HepG2 (cell line): ENCODE data around the gene ZNF292. TPM values are rescaled to one million over a fixed set of nuclear protein-coding genes. Genes with fewer than 3 reads are reported as not detected.
"Not testable (repeated sequence)": the region's sequence is repeated elsewhere in the genome, so short reads cannot be mapped to it uniquely, and the experiment has no call there.

Experiments used
- ATAC-seq: fragments of 200-7000 bp; cut with Tn5 transposase; 3 replicates; pipeline ENCODE4 v1.9.1; 2020; ENCODE audit warnings: mild to moderate bottlenecking, moderate library complexity
- BruUV-seq: library from RNA; stranded (reverse); fragments of 400-500 nt; replicated peaks from 2 replicates; lab custom pipeline; 2021; lab: Mats Ljungman, UMichigan
- CTCF ChIA-PET: fragments of 300-600 bp; formaldehyde crosslinking; extraction: SDS; loops from one replicate; lab custom pipeline; 2021; ENCODE audit warnings: low total read pairs, inconsistent platforms, low intra/inter-chr PET ratio; lab: Yijun Ruan, JAX
- POLR2A ChIA-PET: fragments of 350-600 bp; sonication (Branson Sonifier 250); formaldehyde crosslinking; loops from one replicate; lab custom pipeline; 2020; ENCODE audit warnings: antibody characterized with exemption, inconsistent platforms; lab: Yijun Ruan, JAX
- DNase-seq: peaks from one replicate; pipeline ENCODE4 v3.0.0-alpha.2; 2015; ENCODE audit warnings: low spot score
- FAIRE-seq: peaks from 3 replicates; lab custom pipeline; 2011; peaks lifted over from hg19 to GRCh38; lab: Jason Lieb, UNC
- H2AFZ ChIP-seq: one replicate; pipeline ENCODE4 v1.6.1; 2011; ENCODE audit warnings: low read length, inconsistent platforms
- H3K27ac ChIP-seq: fragments of 300-600 bp; 3 replicates; pipeline ENCODE4 v1.8.0; 2011; ENCODE audit warnings: mixed run types, mild to moderate bottlenecking, mixed read lengths, low read length, inconsistent platforms; ENCODE audit not compliant: insufficient read depth; ENCODE audit errors: extremely low read length
- H3K27me3 ChIP-seq, 2 experiments: fragments of 200-600 bp in 1 of 2; 2 replicates in 1 of 2; 3 replicates in 1 of 2; pipeline versions ENCODE4 v1.6.0 to v1.8.0; 2011; ENCODE audit warnings: low read length in 2 of 2, mild to moderate bottlenecking in 2 of 2, moderate library complexity in 2 of 2, inconsistent platforms in 1 of 2; ENCODE audit not compliant: insufficient read depth in 2 of 2, control insufficient read depth in 1 of 2
- H3K36me3 ChIP-seq, 2 experiments: fragments of 200-600 bp in 1 of 2; replicated peaks in 1 of 2; 2 replicates in 1 of 2; 3 replicates in 1 of 2; pipeline versions ENCODE4 v1.5.1 to v1.8.0; 2011; ENCODE audit warnings: low read length in 2 of 2, inconsistent platforms in 1 of 2; ENCODE audit not compliant: insufficient read depth in 2 of 2, control insufficient read depth in 1 of 2
- H3K4me1 ChIP-seq: 2 replicates; pipeline ENCODE4 v1.5.1; 2012; ENCODE audit warnings: low read length, inconsistent platforms; ENCODE audit not compliant: insufficient read depth
- H3K4me2 ChIP-seq: 2 replicates; pipeline ENCODE4 v1.6.0; 2011; ENCODE audit warnings: low read depth, low read length, inconsistent platforms
- H3K4me3 ChIP-seq, 3 experiments: fragments of 200-600 bp in 1 of 3; sonication (generic), shearing (Covaris generic) in 1 of 3; replicated peaks in 1 of 3; 2 replicates each; pipeline ENCODE4 v1.5.1; 2011 to 2016; ENCODE audit warnings: low read length in 3 of 3, inconsistent platforms in 2 of 3, low read depth in 2 of 3, mild to moderate bottlenecking in 2 of 3, control low read depth in 1 of 3, mixed read lengths in 1 of 3; ENCODE audit not compliant: insufficient read depth in 1 of 3
- H3K79me2 ChIP-seq: one replicate; pipeline ENCODE4 v1.6.1; 2011; ENCODE audit warnings: low read length, inconsistent platforms; ENCODE audit not compliant: insufficient read depth
- H3K9ac ChIP-seq: 2 replicates; pipeline ENCODE4 v1.6.0; 2011; ENCODE audit warnings: mild to moderate bottlenecking, low read depth, low read length, inconsistent platforms; ENCODE audit not compliant: insufficient read depth
- H3K9me3 ChIP-seq: 2 replicates; pipeline ENCODE4 v1.5.1; 2012; ENCODE audit warnings: mild to moderate bottlenecking, low read length
- H4K20me1 ChIP-seq: 2 replicates; pipeline ENCODE4 v1.6.0; 2011; ENCODE audit warnings: inconsistent platforms, mild to moderate bottlenecking, low read length, moderate library complexity; ENCODE audit not compliant: insufficient read depth
- FOSL2 ChIP-seq: sonication (generic); formaldehyde crosslinking; IDR thresholded peaks from 2 replicates; pipeline ENCODE4 v1.4.0; 2020; ENCODE audit warnings: missing genetic modification reagents
- WGBS: methylation state at CpG from one replicate; pipeline ENCODE4 v1.1.6; 2017; ENCODE audit warnings: low lambda C conversion rate; 5-methylcytosine and 5-hydroxymethylcytosine counted together
- in situ Hi-C: cut with HindIII; loops from 2 replicates; pipeline ENCODE4 v1.10.0; 2017; ENCODE audit warnings: low pct_unique_long_range_greater_than_20kb; ENCODE audit not compliant: extremely low pct_ligation_motif_present
- intact Hi-C: fragments of 100-400 bp; cut with micrococcal nuclease; formaldehyde crosslinking; loops from one replicate; pipeline ENCODE4 v1.10.0; 2022; ENCODE audit not compliant: unreplicated experiment
- polyA plus RNA-seq, 8 experiments: library from polyadenylated mRNA; depleted of rRNA in 3 of 8; stranded (reverse) in 7 of 8; unstranded in 1 of 8; fragments of >200 nt; fragmentation: Illumina TruSeq in 4 of 8; extraction: Trizol in 4 of 8; gene quantifications; 2 replicates each; pipeline versions ENCODE4 v1.2.1 to v1.2.3, GENCODE V29; 2011 to 2016; ENCODE audit warnings: low read depth in 4 of 8, missing spikeins in 1 of 8, mixed read lengths in 1 of 8; ENCODE audit not compliant: insufficient read depth in 1 of 8
- total RNA-seq, 5 experiments: library from RNA; depleted of rRNA; stranded (reverse); fragments of >200 nt; fragmentation: Illumina TruSeq; extraction: Trizol; gene quantifications; 2 replicates each; pipeline ENCODE4 v1.2.3, GENCODE V29; 2016; ENCODE audit warnings: low read depth in 1 of 5
- TF ChIP-seq, protein P1 (sequence below): sonication (generic); formaldehyde crosslinking; IDR thresholded peaks from 2 replicates; pipeline ENCODE4 v1.5.0; 2020; ENCODE audit warnings: missing genetic modification reagents

The ZNF292 gene
- total and polyA plus RNA-seq, 2 of the 13 experiments (the other 11 are each of a cell fraction or from before 2014, with no cell fraction given), result 9.9 to 12.8 TPM

DNA sequence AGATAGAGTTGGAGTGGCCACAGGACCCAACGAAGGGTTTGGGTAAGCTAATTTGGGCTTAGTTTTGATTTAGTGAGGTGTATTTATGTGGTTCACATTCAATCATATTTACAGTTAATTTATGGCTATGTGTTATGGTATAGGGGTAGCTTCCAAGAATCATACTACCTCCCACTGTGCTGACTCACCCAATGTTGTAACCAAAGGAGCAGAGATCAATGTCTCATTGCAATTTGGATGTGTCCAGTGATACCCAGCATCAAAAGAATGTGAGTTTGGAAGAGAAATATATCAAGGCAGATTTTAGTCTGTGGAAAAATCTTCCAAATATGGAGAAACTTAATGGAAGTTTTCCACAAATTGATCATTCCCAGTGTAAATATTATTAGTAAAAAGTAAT, 141.8 kb downstream of the ZNF292 start:
- ChIA-PET CTCF (no interaction called here), POLR2A (no interaction called here)
- H3K27me3 ChIP-seq, result no peaks in the 10 kb centered on the region; a peak in 1 of 5 replicates
- H3K27ac ChIP-seq, result no peak overlapping the region
- H4K20me1 ChIP-seq, result no peaks in the 10 kb centered on the region
- H3K36me3 ChIP-seq, result no peaks in the 10 kb centered on the region
- H3K9ac ChIP-seq, result no peak overlapping the region
- H3K4me1 ChIP-seq, result no peaks in the 10 kb centered on the region
- BruUV-seq, result no TSS peak
- DNase-seq, result no peak
- H3K4me3 ChIP-seq, result no peak overlapping the region
- TF ChIP-seq FOSL2 (CRISPR knock-in tag), result peak; percentile 54; the same call in 1 of the 2 replicates
- TF ChIP-seq, protein P1, sequence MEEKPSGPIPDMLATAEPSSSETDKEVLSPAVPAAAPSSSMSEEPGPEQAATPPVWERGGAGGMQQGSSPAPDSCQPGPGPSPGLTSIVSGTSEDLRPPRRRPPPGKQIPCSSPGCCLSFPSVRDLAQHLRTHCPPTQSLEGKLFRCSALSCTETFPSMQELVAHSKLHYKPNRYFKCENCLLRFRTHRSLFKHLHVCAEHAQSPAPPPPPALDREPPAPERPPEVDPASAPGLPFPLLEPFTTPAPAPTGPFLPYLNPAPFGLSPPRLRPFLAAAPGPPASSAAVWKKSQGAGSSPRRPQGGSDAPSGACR (CRISPR knock-in tag), result no peak
- no peaks in the 10 kb centered on the region for H3K9me3 ChIP-seq
- no peaks in the 10 kb centered on the region for H3K79me2 ChIP-seq
- intact Hi-C loops (no loop called here), in situ Hi-C loops (no loop called here)
- no peak; the same call in 2 of the 3 replicates for ATAC-seq
- no peak overlapping the region for H3K4me2 ChIP-seq
- H2AFZ ChIP-seq, result no peak overlapping the region
- FAIRE-seq, result no peak
- WGBS, result 5% methylated on average over 1 of the region's 1 CpG

DNA sequence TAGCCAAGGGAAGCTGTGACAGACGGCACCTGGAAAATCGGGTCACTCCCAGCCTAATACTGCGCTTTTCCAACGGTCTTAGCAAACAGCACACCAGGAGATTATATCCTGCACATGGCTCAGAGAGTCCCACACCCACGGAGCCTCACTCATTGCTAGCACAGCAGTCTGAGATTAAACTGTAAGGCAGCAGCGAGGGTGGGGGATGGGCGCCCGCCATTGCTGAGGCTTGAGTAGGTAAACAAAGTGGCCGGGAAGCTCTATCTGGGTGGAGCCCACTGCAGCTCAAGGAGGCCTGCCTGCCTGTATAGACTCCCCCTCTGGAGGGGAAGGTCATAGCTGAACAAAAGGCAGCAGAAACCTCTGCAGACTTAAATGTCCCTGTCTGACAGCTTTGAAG, 145.9 kb downstream of the ZNF292 start:
- BruUV-seq, CTCF ChIA-PET, H3K4me1 ChIP-seq, in situ Hi-C loops, DNase-seq, H3K79me2 ChIP-seq, H3K4me3 ChIP-seq, POLR2A ChIA-PET, H3K9me3 ChIP-seq, H3K36me3 ChIP-seq, H3K9ac ChIP-seq, H4K20me1 ChIP-seq, FAIRE-seq, H3K27ac ChIP-seq, H3K4me2 ChIP-seq, H2AFZ ChIP-seq, ATAC-seq, H3K27me3 ChIP-seq, intact Hi-C loops: not testable (repeated sequence)
- WGBS, result 39% methylated on average over 3 of the region's 9 CpGs
